ENCODE data around the gene OLFML1. TPM values are rescaled to one million over a fixed set of nuclear protein-coding genes. Genes with fewer than 3 reads are reported as not detected.

The OLFML1 gene
- total RNA-seq, 2 donors from 2014 or later = 7.4 to 8.7 TPM

GRCh38 chr11:7528514-7529049, 43.3 kb downstream of the OLFML1 start:
- H3K27me3 ChIP-seq (replicated peaks; ENCODE audit: insufficient read depth) = no peaks in the 10 kb centered on the region
- no peak for TF ChIP-seq CTCF (IDR thresholded peaks at IDR 0.05)
- no peak overlapping the region for H3K4me3 ChIP-seq

GRCh38 chr11:7530013-7530640, 44.8 kb downstream of the OLFML1 start:
- H3K4me3 ChIP-seq = no peak overlapping the region

More at GRCh38 chr11:7528514-7529049, 43.3 kb downstream of the OLFML1 start:
- Histone ChIP-seq H3K4me1 (ENCODE audit: control insufficient read depth in 1 of 2, low read depth in 2 of 2) (no peaks in the 10 kb centered on the region), H3K36me3 (no peaks in the 10 kb centered on the region), H3K27ac (no peak overlapping the region), H3K9me3 (no peaks in the 10 kb centered on the region)
- ATAC-seq (ENCODE audit: insufficient number of reproducible peaks, low FRiP score, low read depth) = no peak
- DNase-seq (ENCODE audit: low spot score) = no peak

GRCh38 chr11:7531011-7531410, 45.7 kb downstream of the OLFML1 start:
- no peak for ATAC-seq (ENCODE audit: insufficient number of reproducible peaks, low FRiP score, low read depth)
- Histone ChIP-seq H3K27me3 (replicated peaks; ENCODE audit: insufficient read depth) (no peaks in the 10 kb centered on the region), H3K36me3 (no peaks in the 10 kb centered on the region), H3K9me3 (no peaks in the 10 kb centered on the region), H3K27ac (no peak overlapping the region), H3K4me3 (no peak overlapping the region), H3K4me1 (ENCODE audit: control insufficient read depth in 1 of 2, low read depth in 2 of 2) (no peaks in the 10 kb centered on the region)
- DNase-seq (ENCODE audit: low spot score) = no peak
- TF ChIP-seq CTCF (IDR thresholded peaks at IDR 0.05) = no peak

More at GRCh38 chr11:7530013-7530640, 44.8 kb downstream of the OLFML1 start:
- no peak for TF ChIP-seq CTCF (IDR thresholded peaks at IDR 0.05)
- no peak for ATAC-seq (ENCODE audit: insufficient number of reproducible peaks, low FRiP score, low read depth)
- Histone ChIP-seq H3K27ac (no peak overlapping the region), H3K4me1 (ENCODE audit: control insufficient read depth in 1 of 2, low read depth in 2 of 2) (no peaks in the 10 kb centered on the region), H3K27me3 (replicated peaks; ENCODE audit: insufficient read depth) (no peaks in the 10 kb centered on the region), H3K36me3 (no peaks in the 10 kb centered on the region), H3K9me3 (no peaks in the 10 kb centered on the region)
- DNase-seq (ENCODE audit: low spot score) = no peak

- Histone ChIP-seq H3K36me3 (no peaks in the 10 kb centered on the region), H3K27me3 (replicated peaks; ENCODE audit: insufficient read depth) (no peaks in the 10 kb centered on the region), H3K27ac (no peak overlapping the region), H3K4me1 (ENCODE audit: control insufficient read depth in 1 of 2, low read depth in 2 of 2) (no peaks in the 10 kb centered on the region), H3K4me3 (no peak overlapping the region), H3K9me3 (no peaks in the 10 kb centered on the region)
- no peak for ATAC-seq (ENCODE audit: insufficient number of reproducible peaks, low FRiP score, low read depth)
- DNase-seq (ENCODE audit: low spot score) = no peak
- TF ChIP-seq CTCF (IDR thresholded peaks at IDR 0.05) = no peak
These were observed 47.3 kb downstream of the OLFML1 start for GRCh38 chr11:7532405-7533145.

Data from thoracic aorta (tissue), 2 donors.